H9 (cell line): Measurements from ENCODE around the gene GALNT9. TPM values are rescaled to one million over a fixed set of nuclear protein-coding genes. Genes with fewer than 3 reads are reported as not detected.
A peak's percentile ranks its signal among the peaks of the same experiment; 100 is the strongest.

ENCODE experiments used
- DNase-seq: peaks from one replicate; pipeline ENCODE4 v3.0.0-alpha.2; 2017
- H2AFZ ChIP-seq: one replicate; pipeline ENCODE4 v1.6.1; 2013; ENCODE audit warnings: mild to moderate bottlenecking, low read length, control low read depth, moderate library complexity
- H2AK5ac ChIP-seq: 2 replicates; pipeline ENCODE4 v1.6.1; 2013; ENCODE audit warnings: low read length, control low read depth, mixed read lengths; ENCODE audit not compliant: insufficient read length
- H2BK120ac ChIP-seq: one replicate; pipeline ENCODE4 v1.6.1; 2013; ENCODE audit warnings: low read depth, mild to moderate bottlenecking, low read length, control low read depth, inconsistent platforms; ENCODE audit not compliant: poor library complexity, severe bottlenecking
- H2BK12ac ChIP-seq: 2 replicates; pipeline ENCODE4 v1.6.1; 2013; ENCODE audit warnings: low read length, control low read depth, mixed read lengths, low read depth; ENCODE audit not compliant: insufficient read length
- H2BK15ac ChIP-seq: 2 replicates; pipeline ENCODE4 v1.6.1; 2013; ENCODE audit warnings: low read depth, low read length, control low read depth
- H2BK20ac ChIP-seq: one replicate; pipeline ENCODE4 v1.6.1; 2013; ENCODE audit warnings: low read depth, mild to moderate bottlenecking, low read length, control low read depth, inconsistent platforms; ENCODE audit not compliant: poor library complexity, severe bottlenecking
- H2BK5ac ChIP-seq: 2 replicates; pipeline ENCODE4 v1.6.1; 2013; ENCODE audit warnings: low read length, control low read depth, mixed read lengths; ENCODE audit not compliant: insufficient read length
- H3K14ac ChIP-seq: 2 replicates; pipeline ENCODE4 v1.6.1; 2013; ENCODE audit warnings: low read length, control low read depth; ENCODE audit not compliant: insufficient read depth
- H3K18ac ChIP-seq: 2 replicates; pipeline ENCODE4 v1.6.1; 2013; ENCODE audit warnings: low read depth, mild to moderate bottlenecking, mixed read lengths, low read length, control low read depth; ENCODE audit not compliant: insufficient read length
- H3K23ac ChIP-seq: 2 replicates; pipeline ENCODE4 v1.6.1; 2013; ENCODE audit warnings: low read length, control low read depth, mixed read lengths, low read depth; ENCODE audit not compliant: insufficient read length
- H3K23me2 ChIP-seq: 2 replicates; pipeline ENCODE4 v1.6.1; 2013; ENCODE audit warnings: low read depth, mild to moderate bottlenecking, mixed read lengths, low read length, control low read depth; ENCODE audit not compliant: insufficient read length, poor library complexity, severe bottlenecking
- H3K27ac ChIP-seq: 2 replicates; pipeline ENCODE4 v1.5.1; 2013; ENCODE audit warnings: low read length, control low read depth, mixed read lengths, low read depth; ENCODE audit not compliant: insufficient read length
- H3K27me3 ChIP-seq: 2 replicates; pipeline ENCODE4 v1.6.1; 2013; ENCODE audit warnings: low read length, control low read depth, inconsistent platforms; ENCODE audit not compliant: insufficient read depth
- H3K4ac ChIP-seq: 2 replicates; pipeline ENCODE4 v1.6.1; 2013; ENCODE audit warnings: low read depth, mild to moderate bottlenecking, control low read depth, inconsistent platforms, low read length, moderate library complexity
- H3K4me1 ChIP-seq: 2 replicates; pipeline ENCODE4 v1.6.1; 2013; ENCODE audit warnings: low read length, control low read depth, inconsistent platforms; ENCODE audit not compliant: insufficient read depth
- H3K4me2 ChIP-seq: 2 replicates; pipeline ENCODE4 v1.6.1; 2013; ENCODE audit warnings: low read length, control low read depth, mixed read lengths; ENCODE audit not compliant: insufficient read length, insufficient read depth
- H3K56ac ChIP-seq: 2 replicates; pipeline ENCODE4 v1.6.1; 2013; ENCODE audit warnings: low read depth, mild to moderate bottlenecking, mixed read lengths, low read length, control low read depth; ENCODE audit not compliant: insufficient read length
- H3K79me1 ChIP-seq: 2 replicates; pipeline ENCODE4 v1.6.1; 2013; ENCODE audit warnings: low read depth, mild to moderate bottlenecking, moderate library complexity, low read length, control low read depth, inconsistent platforms; ENCODE audit not compliant: insufficient read depth, poor library complexity, severe bottlenecking
- H3K79me2 ChIP-seq: 2 replicates; pipeline ENCODE4 v1.6.1; 2013; ENCODE audit warnings: low read length, control low read depth, inconsistent platforms; ENCODE audit not compliant: insufficient read depth
- H3K9ac ChIP-seq: 2 replicates; pipeline ENCODE4 v1.6.1; 2013; ENCODE audit warnings: low read length, control low read depth, mixed read lengths; ENCODE audit not compliant: insufficient read length; ENCODE audit errors: extremely low read depth
- H3K9me3 ChIP-seq: one replicate; pipeline ENCODE4 v1.6.1; 2013; ENCODE audit warnings: low read depth, low read length, inconsistent platforms; ENCODE audit not compliant: control insufficient read depth
- H3T11ph ChIP-seq: one replicate; pipeline ENCODE4 v1.6.1; 2013; ENCODE audit warnings: mild to moderate bottlenecking, low read length, control low read depth, inconsistent platforms
- H4K20me1 ChIP-seq: one replicate; pipeline ENCODE4 v1.6.1; 2013; ENCODE audit not compliant: control insufficient read depth, insufficient read length, insufficient read depth
- H4K5ac ChIP-seq: 2 replicates; pipeline ENCODE4 v1.6.1; 2013; ENCODE audit warnings: low read depth, mild to moderate bottlenecking, mixed read lengths, low read length, control low read depth; ENCODE audit not compliant: insufficient read length
- H4K8ac ChIP-seq: replicated peaks from 2 replicates; pipeline ENCODE4 v1.6.1; 2013; ENCODE audit warnings: low read length, control low read depth, mixed read lengths, low read depth; ENCODE audit not compliant: insufficient read length
- H4K91ac ChIP-seq: 2 replicates; pipeline ENCODE4 v1.6.1; 2013; ENCODE audit warnings: low read depth, mild to moderate bottlenecking, moderate library complexity, mixed read lengths, low read length, control low read depth; ENCODE audit not compliant: insufficient read length
- H3K27ac Mint-ChIP-seq, 3 experiments: 2 replicates in 2 of 3; 3 replicates in 1 of 3; pipeline ENCODE4 v1.8.0; 2020 to 2021; ENCODE audit warnings: mixed read lengths in 3 of 3, mild to moderate bottlenecking in 1 of 3, moderate library complexity in 1 of 3
- H3K27me3 Mint-ChIP-seq: 2 replicates; pipeline ENCODE4 v1.8.0; 2021; ENCODE audit warnings: low read depth, mild to moderate bottlenecking, moderate library complexity, mixed read lengths
- H3K36me3 Mint-ChIP-seq, 3 experiments: 2 replicates in 2 of 3; 3 replicates in 1 of 3; pipeline ENCODE4 v1.8.0; 2020 to 2021; ENCODE audit warnings: low read depth in 3 of 3, mixed read lengths in 3 of 3; ENCODE audit not compliant: insufficient read depth in 1 of 3
- H3K4me1 Mint-ChIP-seq, 2 experiments: 2 replicates each; pipeline ENCODE4 v1.8.0; 2020; ENCODE audit warnings: mixed read lengths in 2 of 2
- H3K4me3 Mint-ChIP-seq, 2 experiments: 2 replicates in 1 of 2; 3 replicates in 1 of 2; pipeline ENCODE4 v1.8.0; 2020 to 2021; ENCODE audit warnings: mild to moderate bottlenecking in 2 of 2, mixed read lengths in 2 of 2, moderate library complexity in 1 of 2
- H3K9me3 Mint-ChIP-seq, 2 experiments: 2 replicates in 1 of 2; 3 replicates in 1 of 2; pipeline ENCODE4 v1.8.0; 2020; ENCODE audit warnings: mild to moderate bottlenecking in 2 of 2, mixed read lengths in 2 of 2, moderate library complexity in 1 of 2
- CTCF ChIP-seq: fragments of 200-600 bp; sonication (generic); conservative IDR thresholded peaks from 3 replicates; pipeline ENCODE4 v1.8.0; 2021; ENCODE audit warnings: antibody characterized with exemption, mild to moderate bottlenecking
- WGBS: extraction: QIAGEN DNeasy Blood & Tissue Kit; methylation state at CpG from one replicate; pipeline ENCODE4 v1.1.7; 2013; ENCODE audit warnings: missing lambda C conversion rate, low lambda C conversion rate, mixed read lengths; ENCODE audit not compliant: insufficient read length; ENCODE audit errors: extremely low coverage; 5-methylcytosine and 5-hydroxymethylcytosine counted together
- total RNA-seq: library from RNA; stranded (reverse); gene quantifications from 2 replicates; pipeline ENCODE4 v1.2.1, GENCODE V29; 2021

GALNT9 gene
- total RNA-seq, 1 experiment from 2014 or later = 0.35 TPM

DNA sequence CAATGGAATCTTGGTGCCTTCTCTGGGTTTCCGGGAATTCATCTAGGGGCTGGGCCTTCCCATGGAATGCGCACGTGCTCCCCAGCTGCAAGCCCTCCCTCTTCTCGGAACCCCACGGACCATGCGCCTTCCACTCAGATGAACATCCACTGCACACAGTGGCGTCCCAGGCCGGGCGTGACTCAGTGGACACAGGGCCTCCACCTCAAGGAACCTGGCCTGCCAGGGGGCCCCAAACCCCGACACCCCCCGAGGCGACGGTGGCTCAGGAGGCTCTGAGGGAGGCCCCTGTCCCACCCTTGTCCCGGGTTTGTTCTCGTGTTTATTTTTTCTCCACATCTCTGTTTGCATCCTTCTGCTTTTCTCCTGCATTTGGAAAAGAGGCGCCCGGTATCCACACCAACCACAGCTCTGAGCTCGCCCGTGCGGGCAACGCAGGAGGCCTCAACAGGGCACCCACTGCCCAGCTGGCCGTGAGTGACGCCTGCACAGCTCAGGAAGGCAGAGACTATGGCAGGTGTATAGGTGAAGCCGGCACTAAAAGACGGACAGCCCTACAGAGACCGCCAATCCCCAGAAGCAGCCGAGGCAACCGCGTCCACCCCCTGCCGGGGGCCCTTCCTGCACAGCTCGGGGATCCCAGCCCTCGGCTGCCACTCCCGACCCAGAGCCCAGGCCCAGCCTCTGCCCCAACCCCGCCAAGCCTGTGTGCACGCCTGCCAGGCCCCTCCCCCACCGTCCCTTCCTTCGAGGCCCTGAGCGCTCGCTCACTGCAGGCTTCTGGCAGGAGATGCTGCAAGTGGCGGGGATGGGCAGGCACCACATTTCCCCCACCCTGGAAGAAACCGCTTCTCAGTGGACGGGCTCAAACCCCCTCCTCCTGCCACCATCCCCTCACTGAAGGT lies 23.8 kb upstream of the GALNT9 start:
- H2AFZ ChIP-seq = no peak overlapping the region
- no peak overlapping the region for H3K56ac ChIP-seq
- Mint-ChIP-seq H3K36me3 (no peaks in the 10 kb centered on the region), H3K27ac (peak overlapping the region in 1 of 3 experiments; percentile 40; a peak in 1 of 7 replicates), H3K27me3 (peaks cover 60% of the 10 kb centered on the region), H3K4me3 (no peak overlapping the region), H3K9me3 (peaks cover 2% of the 10 kb centered on the region in 2 experiments; a peak in 1 of 5 replicates), H3K4me1 (peaks cover 14 to 21% of the 10 kb centered on the region in 2 experiments)
- no peak overlapping the region for H3K18ac ChIP-seq
- H2BK20ac ChIP-seq = no peak overlapping the region
- H3K9ac ChIP-seq = no peak overlapping the region
- no peaks in the 10 kb centered on the region for H3K23me2 ChIP-seq
- no CpG with 5 or more reads among the region's 42 CpGs for WGBS
- no peaks in the 10 kb centered on the region for H3K9me3 ChIP-seq
- H3K79me2 ChIP-seq = no peaks in the 10 kb centered on the region
- H2BK15ac ChIP-seq = no peak overlapping the region
- no peak for TF ChIP-seq CTCF
- no peak overlapping the region for H2BK12ac ChIP-seq
- H3K4ac ChIP-seq = no peak overlapping the region
- H3K4me2 ChIP-seq = no peak overlapping the region
- H3T11ph ChIP-seq = no peak overlapping the region
- H2BK120ac ChIP-seq = no peak overlapping the region
- H4K91ac ChIP-seq = no peak overlapping the region
- H4K5ac ChIP-seq = no peak overlapping the region
- no peak overlapping the region for H2AK5ac ChIP-seq
- DNase-seq = peak; percentile 53
- H3K23ac ChIP-seq = no peak overlapping the region
- H3K27ac ChIP-seq = no peak overlapping the region
- H3K27me3 ChIP-seq = peaks cover 2% of the 10 kb centered on the region; the same call in 1 of the 2 replicates
- no peaks in the 10 kb centered on the region for H3K79me1 ChIP-seq
- H3K4me1 ChIP-seq = no peaks in the 10 kb centered on the region; the same call in 1 of the 2 replicates
- no peak overlapping the region for H2BK5ac ChIP-seq
- no peak overlapping the region; the same call in 1 of the 2 replicates for H3K14ac ChIP-seq
- no peaks in the 10 kb centered on the region for H4K20me1 ChIP-seq
- H4K8ac ChIP-seq = no peak overlapping the region
